Tibial nerve (tissue), 4 donors: ENCODE results near the gene CHTF18. TPM values are rescaled to one million over a fixed set of nuclear protein-coding genes. Genes with fewer than 3 reads are reported as not detected.

Source experiments
- DNase-seq, 2 donors: peaks; one replicate each; pipeline ENCODE4 v3.0.0-alpha.2; 2019; ENCODE audit warnings: low spot score in 2 of 2
- H3K27ac ChIP-seq, 4 donors: fragments of 200-600 bp; sonication (generic) in 3 of 4; one replicate each; pipeline ENCODE4 v1.5.1; 2017 to 2019; ENCODE audit warnings: mild to moderate bottlenecking in 1 of 4
- H3K27me3 ChIP-seq, 2 donors: fragments of 200-600 bp; sonication (generic) in 1 of 2; one replicate each; pipeline versions ENCODE4 v1.5.1 to v1.6.0; 2017 to 2019
- H3K36me3 ChIP-seq, 3 donors: fragments of 200-600 bp; sonication (generic); one replicate each; pipeline ENCODE4 v1.5.1; 2018 to 2019
- H3K4me1 ChIP-seq, 4 donors: fragments of 200-600 bp; sonication (generic) in 3 of 4; one replicate each; pipeline ENCODE4 v1.5.1; 2017 to 2019
- H3K4me3 ChIP-seq, 4 donors: fragments of 200-600 bp; sonication (generic) in 3 of 4; one replicate each; pipeline ENCODE4 v1.5.1; 2017 to 2019; ENCODE audit warnings: mild to moderate bottlenecking in 1 of 4, moderate library complexity in 1 of 4
- H3K9me3 ChIP-seq, 4 donors: fragments of 200-600 bp; sonication (generic) in 3 of 4; one replicate each; pipeline ENCODE4 v1.5.1; 2017 to 2019
- EP300 ChIP-seq, 2 donors: sonication (generic); formaldehyde crosslinking; IDR thresholded peaks; one replicate each; pipeline ENCODE4 v1.6.1; 2017; ENCODE audit warnings: antibody characterized with exemption in 2 of 2, mild to moderate bottlenecking in 1 of 2
- POLR2A ChIP-seq, 2 donors: fragments of 450-650 bp; IDR thresholded peaks; one replicate each; pipeline ENCODE4 v1.6.1; 2017; ENCODE audit warnings: antibody characterized with exemption in 2 of 2, mild to moderate bottlenecking in 2 of 2, moderate library complexity in 2 of 2
- WGBS, 2 donors: methylation state at CpG; one replicate each; pipeline ENCODE4 v1.1.5; 2018; 5-methylcytosine and 5-hydroxymethylcytosine counted together
- total RNA-seq, 4 donors: library from RNA; depleted of rRNA; stranded (reverse); fragments of >200 nt; gene quantifications; one replicate each; pipeline ENCODE4 v1.1.0, GENCODE V29; 2016
- TF ChIP-seq, protein P1 (sequence below), 5 experiments: fragments of 200-600 bp in 3 of 5; fragments of 450-650 bp in 2 of 5; sonication (generic) in 3 of 5; IDR thresholded peaks; one replicate each; pipeline ENCODE4 v1.5.1; 2016 to 2019; ENCODE audit warnings: antibody characterized with exemption in 5 of 5, mild to moderate bottlenecking in 3 of 5, moderate library complexity in 2 of 5

CHTF18 gene
- total RNA-seq, 4 donors from 2014 or later = 6.1 to 57.5 (median 17.7) TPM

DNA sequence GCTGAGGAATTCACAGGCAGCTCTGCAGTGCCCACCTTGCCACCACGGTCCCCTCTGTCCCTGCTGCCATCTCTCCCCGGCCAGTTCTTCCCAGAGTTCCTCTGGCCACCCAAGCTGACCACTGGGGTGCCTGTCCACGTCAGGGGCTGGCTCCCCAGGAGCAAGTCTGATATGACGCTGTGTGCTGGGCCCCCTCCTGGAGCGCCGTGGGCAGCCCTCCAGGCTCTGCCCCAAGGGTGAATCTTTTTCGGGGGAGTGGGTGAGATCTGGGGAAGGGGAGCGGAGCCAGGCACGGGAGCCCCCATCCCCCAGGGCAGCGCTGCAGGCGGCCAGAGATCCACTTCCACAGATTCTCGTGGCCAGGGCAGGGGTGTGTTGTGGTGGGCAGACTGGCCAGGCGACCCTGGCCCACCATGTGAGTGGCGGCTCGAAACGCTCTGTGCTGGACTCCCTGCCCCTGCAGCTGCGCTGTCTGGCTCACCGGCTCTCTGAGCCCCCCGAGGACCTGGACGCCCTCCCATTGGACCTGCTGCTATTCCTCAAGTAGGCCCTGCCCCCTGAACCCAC lies 24.2 kb upstream of the CHTF18 start:
- WGBS, 2 donors = 55 to 67% methylated on average over 6 to 13 of the region's 20 CpGs
- Histone ChIP-seq H3K36me3 (no peaks in the 10 kb centered on the region), H3K4me3 (no peak overlapping the region), H3K27me3 (peaks cover 0 to 14% of the 10 kb centered on the region in 2 donors), H3K4me1 (no peaks in the 10 kb centered on the region), H3K27ac (no peak overlapping the region), H3K9me3 (no peaks in the 10 kb centered on the region)
- TF ChIP-seq, protein P1, sequence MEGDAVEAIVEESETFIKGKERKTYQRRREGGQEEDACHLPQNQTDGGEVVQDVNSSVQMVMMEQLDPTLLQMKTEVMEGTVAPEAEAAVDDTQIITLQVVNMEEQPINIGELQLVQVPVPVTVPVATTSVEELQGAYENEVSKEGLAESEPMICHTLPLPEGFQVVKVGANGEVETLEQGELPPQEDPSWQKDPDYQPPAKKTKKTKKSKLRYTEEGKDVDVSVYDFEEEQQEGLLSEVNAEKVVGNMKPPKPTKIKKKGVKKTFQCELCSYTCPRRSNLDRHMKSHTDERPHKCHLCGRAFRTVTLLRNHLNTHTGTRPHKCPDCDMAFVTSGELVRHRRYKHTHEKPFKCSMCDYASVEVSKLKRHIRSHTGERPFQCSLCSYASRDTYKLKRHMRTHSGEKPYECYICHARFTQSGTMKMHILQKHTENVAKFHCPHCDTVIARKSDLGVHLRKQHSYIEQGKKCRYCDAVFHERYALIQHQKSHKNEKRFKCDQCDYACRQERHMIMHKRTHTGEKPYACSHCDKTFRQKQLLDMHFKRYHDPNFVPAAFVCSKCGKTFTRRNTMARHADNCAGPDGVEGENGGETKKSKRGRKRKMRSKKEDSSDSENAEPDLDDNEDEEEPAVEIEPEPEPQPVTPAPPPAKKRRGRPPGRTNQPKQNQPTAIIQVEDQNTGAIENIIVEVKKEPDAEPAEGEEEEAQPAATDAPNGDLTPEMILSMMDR (IDR thresholded peaks at IDR 0.05) = no peak
- TF ChIP-seq EP300 (IDR thresholded peaks at IDR 0.05) (no peak), POLR2A (IDR thresholded peaks at IDR 0.05) (no peak)
- DNase-seq = no peak

DNA sequence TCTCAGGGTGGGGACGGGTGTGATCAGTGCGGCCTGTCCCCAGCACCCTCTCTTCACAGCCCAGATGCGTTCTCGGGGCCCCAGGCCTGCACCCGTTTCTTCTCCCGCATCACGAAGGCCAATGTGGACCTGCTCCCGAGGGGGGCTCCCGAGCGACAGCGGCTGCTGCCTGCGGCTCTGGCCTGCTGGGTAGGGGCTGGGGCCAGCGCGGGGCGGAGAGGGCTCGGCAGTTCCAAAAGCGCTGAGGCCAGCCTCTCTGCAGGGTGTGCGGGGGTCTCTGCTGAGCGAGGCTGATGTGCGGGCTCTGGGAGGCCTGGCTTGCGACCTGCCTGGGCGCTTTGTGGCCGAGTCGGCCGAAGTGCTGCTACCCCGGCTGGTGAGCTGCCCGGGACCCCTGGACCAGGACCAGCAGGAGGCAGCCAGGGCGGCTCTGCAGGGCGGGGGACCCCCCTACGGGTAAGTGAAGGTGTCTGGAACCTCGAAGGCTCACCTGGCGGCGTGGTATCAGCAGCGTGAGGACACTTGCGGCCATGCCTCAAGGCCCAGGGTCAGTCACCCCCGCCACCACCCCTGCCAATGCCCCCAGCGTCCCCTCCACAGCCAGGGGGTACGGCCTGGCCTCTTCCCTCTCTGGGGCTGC lies 23.5 kb upstream of the CHTF18 start:
- WGBS, 2 donors = 77 to 80% methylated on average over 22 to 29 of the region's 38 CpGs
- Histone ChIP-seq H3K36me3 (no peaks in the 10 kb centered on the region), H3K27ac (no peak overlapping the region), H3K4me1 (no peaks in the 10 kb centered on the region), H3K9me3 (no peaks in the 10 kb centered on the region), H3K27me3 (peaks cover 0 to 21% of the 10 kb centered on the region in 2 donors), H3K4me3 (no peak overlapping the region)
- TF ChIP-seq EP300 (IDR thresholded peaks at IDR 0.05) = no peak
- no peak for DNase-seq

DNA sequence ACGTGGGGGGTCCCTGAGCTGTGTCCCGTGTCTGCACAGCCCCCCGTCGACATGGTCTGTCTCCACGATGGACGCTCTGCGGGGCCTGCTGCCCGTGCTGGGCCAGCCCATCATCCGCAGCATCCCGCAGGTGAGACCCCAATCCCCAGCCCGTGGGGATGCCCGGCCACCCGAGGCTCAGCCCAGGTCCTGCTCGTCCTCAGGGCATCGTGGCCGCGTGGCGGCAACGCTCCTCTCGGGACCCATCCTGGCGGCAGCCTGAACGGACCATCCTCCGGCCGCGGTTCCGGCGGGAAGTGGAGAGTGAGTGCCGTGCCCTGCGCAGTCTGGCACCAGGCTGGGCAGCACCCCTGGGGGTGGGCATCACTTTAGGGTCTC lies 22.9 kb upstream of the CHTF18 start:
- H3K36me3 ChIP-seq = no peaks in the 10 kb centered on the region
- H3K27ac ChIP-seq = no peak overlapping the region
- WGBS, 2 donors = 89% methylated on average over 19 of the region's 29 CpGs; no CpG with 5 or more reads in 1 of the 2 donors
- no peak for DNase-seq
- no peaks in the 10 kb centered on the region for H3K4me1 ChIP-seq
- H3K9me3 ChIP-seq = no peaks in the 10 kb centered on the region
- H3K4me3 ChIP-seq = no peak overlapping the region
- peaks cover 0 to 26% of the 10 kb centered on the region in 2 donors for H3K27me3 ChIP-seq
- TF ChIP-seq, protein P1 (IDR thresholded peaks at IDR 0.05) = no peak
- TF ChIP-seq POLR2A (IDR thresholded peaks at IDR 0.05) (no peak), EP300 (IDR thresholded peaks at IDR 0.05) (no peak)

DNA sequence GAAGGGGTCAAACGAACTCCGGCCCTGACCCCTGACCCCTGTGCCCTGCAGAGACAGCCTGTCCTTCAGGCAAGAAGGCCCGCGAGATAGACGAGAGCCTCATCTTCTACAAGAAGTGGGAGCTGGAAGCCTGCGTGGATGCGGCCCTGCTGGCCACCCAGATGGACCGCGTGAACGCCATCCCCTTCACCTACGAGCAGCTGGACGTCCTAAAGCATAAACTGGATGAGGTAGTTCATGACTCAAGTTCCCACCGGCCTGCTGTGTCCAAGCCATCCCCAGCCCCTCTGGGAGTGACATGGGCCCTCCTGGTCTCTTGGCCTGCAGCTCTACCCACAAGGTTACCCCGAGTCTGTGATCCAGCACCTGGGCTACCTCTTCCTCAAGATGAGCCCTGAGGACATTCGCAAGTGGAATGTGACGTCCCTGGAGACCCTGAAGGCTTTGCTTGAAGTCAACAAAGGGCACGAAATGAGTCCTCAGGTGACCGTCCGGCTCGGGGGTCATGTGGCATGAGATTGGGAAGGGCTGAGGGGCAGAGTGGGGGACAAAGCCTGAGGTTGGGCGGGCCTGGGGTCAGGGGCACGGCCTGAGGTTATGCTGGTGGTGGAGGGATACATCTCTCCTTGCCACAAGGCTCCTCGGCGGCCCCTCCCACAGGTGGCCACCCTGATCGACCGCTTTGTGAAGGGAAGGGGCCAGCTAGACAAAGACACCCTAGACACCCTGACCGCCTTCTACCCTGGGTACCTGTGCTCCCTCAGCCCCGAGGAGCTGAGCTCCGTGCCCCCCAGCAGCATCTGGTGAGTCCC lies 22.2 kb upstream of the CHTF18 start:
- Histone ChIP-seq H3K27me3 (peaks cover 0 to 31% of the 10 kb centered on the region in 2 donors), H3K36me3 (no peaks in the 10 kb centered on the region), H3K27ac (no peak overlapping the region), H3K4me3 (no peak overlapping the region), H3K9me3 (no peaks in the 10 kb centered on the region), H3K4me1 (no peaks in the 10 kb centered on the region)
- no peak for DNase-seq
- 78 to 82% methylated on average over 21 to 27 of the region's 29 CpGs for WGBS, 2 donors
- TF ChIP-seq, protein P1 (IDR thresholded peaks at IDR 0.05) = no peak
- TF ChIP-seq POLR2A (IDR thresholded peaks at IDR 0.05) (no peak), EP300 (IDR thresholded peaks at IDR 0.05) (no peak)

DNA sequence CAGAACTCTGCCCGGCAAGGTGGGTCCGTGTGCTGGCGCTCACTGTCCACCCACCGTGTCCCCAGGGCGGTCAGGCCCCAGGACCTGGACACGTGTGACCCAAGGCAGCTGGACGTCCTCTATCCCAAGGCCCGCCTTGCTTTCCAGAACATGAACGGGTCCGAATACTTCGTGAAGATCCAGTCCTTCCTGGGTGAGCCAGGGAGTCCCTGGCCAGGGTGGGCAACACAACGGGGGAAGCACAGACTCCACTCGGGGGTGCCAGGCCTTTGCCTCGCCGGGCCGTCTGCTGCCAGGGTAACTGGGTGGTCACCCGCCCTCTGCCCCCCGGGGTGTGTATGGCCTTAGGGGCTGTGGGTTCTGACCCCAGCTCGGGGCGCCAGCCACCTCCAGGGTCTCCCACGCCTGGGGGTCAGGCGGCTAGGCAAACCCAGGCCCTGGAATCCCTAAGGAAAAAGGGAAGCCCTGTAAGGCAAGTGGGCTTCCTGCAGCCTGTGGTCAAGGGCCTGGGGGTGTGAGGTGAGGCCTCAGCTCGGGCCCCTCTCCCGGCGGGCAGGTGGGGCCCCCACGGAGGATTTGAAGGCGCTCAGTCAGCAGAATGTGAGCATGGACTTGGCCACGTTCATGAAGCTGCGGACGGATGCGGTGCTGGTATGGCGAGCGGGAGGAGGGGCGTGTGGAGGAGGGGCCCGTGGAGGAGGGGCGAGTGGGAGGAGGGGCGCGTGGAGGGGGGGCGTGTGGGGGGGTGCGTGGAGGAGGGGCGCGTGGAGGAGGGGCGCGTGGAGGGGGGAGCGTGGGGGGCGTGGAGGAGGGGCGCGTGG lies 21.4 kb upstream of the CHTF18 start:
- H3K36me3 ChIP-seq = no peaks in the 10 kb centered on the region
- H3K27ac ChIP-seq = no peak overlapping the region
- H3K9me3 ChIP-seq = no peaks in the 10 kb centered on the region
- H3K27me3 ChIP-seq = peaks cover 0 to 31% of the 10 kb centered on the region in 2 donors
- 67% methylated on average over 6 to 32 of the region's 48 CpGs for WGBS, 2 donors
- no peak for DNase-seq
- TF ChIP-seq EP300 (IDR thresholded peaks at IDR 0.05) = no peak
- TF ChIP-seq POLR2A (IDR thresholded peaks at IDR 0.05) = no peak
- TF ChIP-seq, protein P1 (IDR thresholded peaks at IDR 0.05) = no peak
- H3K4me3 ChIP-seq = no peak overlapping the region
- H3K4me1 ChIP-seq = no peaks in the 10 kb centered on the region
